ENCODE results near the gene MYL10.

MYL10 gene

GRCh38 chr7:101595766-101596537 is 33.1 kb downstream of the MYL10 start:
- DNase-seq (ENCODE audit: low read depth): no peak

- DNase-seq (ENCODE audit: low read depth): no peak
Observed at GRCh38 chr7:101595246-101595645, 33.9 kb downstream of the MYL10 start.

- no peak for DNase-seq (ENCODE audit: low read depth)
Observed at GRCh38 chr7:101594790-101595189, 34.3 kb downstream of the MYL10 start.

DNA sequence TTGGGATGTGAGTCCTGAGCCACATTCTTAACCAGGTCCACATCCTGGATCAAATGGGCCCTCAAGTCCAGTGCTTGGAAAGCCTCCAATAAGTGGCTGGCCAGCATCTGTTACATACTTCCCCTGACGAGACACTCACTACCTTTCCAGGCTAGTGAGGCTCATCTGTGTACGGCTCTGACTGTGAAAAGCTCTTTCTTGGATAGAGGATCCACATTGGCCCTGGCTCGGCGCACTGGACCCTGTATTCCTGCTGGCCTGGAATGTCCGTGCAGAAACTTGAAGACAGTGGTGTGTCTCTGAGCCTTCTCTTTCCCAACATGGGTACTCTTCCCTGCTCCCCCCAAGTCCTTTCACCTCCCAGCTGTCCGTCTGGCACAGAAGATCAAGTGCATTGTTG is 35.5 kb downstream of the MYL10 start:
- no peak for DNase-seq (ENCODE audit: low read depth)

DNA sequence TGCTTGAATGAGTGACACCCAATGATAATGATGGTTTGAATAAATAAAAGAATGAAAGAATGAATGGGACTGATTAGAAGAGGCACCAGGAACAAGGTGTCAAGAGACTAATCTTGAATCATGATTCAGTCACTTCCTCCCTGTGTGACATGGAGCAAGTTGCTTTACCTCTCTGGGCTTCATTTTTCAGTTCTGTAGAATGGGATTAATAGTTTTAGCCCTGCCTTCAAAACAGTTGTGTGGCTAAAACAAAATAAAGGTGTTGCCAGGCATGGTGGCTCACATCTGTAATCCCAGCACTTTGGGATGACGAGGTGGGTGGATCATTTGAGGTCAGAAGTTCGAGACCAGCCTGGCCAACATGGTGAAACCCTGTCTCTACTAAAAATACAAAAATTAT is 37.6 kb downstream of the MYL10 start:
- DNase-seq (ENCODE audit: low read depth): no peak

DNA sequence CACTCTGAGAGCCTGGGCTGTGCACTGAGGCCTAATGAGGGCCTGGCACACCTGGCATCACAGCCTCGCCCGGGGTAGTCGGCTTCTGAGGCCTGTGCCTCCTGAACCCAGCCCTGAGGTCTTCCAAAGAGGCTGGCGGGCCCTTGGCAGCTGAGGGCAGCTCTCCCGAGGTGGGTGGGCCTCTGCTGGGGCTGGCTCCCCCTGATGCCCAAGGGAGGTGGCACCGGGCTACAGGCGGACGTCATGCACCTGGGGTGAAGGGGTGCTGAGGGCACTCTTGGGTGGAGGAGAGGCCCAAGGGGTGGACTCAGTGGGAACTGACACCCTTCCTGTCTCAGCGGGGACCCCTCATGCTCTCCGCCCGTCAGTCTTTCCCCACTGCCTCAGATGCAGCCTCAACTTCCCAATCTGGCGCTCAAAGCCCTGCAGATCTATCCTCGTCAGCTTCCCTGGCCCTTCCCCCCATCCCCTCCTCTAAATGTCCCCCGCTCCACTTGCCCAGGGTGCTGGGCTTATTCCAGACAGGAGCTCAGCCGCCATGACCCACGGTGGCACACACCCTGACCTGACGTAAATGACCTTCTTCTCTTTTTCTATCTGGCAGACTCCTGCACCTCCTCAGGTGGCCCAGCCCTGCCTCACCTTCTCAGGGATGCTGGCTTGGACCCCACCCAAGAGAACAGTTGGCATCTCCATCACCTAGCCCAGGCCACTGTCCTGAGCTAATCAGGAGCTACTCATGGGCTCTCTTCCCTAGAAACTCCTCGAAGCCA is 38.2 kb downstream of the MYL10 start:
- DNase-seq (ENCODE audit: low read depth): no peak

DNA sequence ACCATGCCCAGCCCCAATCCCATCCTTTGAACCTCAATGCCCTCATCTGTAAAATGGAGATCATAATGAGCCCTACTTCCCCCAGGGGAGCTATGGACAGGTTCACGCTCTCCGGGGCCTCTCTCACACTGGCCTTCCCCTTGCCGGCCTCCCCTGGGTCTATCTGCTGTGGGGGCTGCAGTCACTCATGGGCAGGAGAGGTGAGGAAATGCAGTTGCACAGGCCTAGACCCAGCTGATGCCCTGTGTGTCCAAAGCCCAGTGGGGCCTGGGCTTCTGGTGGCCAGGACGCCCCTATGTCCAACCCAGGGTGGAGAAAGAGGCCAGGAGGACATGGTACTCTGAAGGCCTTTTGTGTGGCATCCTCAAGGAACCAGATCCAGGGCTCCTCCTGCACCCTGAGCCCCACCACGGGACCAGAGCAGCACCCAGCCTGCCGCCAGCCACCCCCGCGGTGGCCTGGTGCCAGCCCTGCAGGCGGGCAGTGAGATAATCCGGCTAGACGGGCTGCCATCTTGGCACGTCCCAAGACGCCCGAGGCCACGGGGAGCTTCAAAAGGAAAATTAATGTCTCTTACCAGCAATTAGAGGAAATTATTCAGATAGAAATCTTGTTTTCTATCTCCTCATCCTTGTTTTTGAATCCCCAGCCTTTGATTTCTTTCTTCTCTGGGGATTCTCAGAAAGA is 39.0 kb downstream of the MYL10 start:
- DNase-seq (ENCODE audit: low read depth): no peak

DNA sequence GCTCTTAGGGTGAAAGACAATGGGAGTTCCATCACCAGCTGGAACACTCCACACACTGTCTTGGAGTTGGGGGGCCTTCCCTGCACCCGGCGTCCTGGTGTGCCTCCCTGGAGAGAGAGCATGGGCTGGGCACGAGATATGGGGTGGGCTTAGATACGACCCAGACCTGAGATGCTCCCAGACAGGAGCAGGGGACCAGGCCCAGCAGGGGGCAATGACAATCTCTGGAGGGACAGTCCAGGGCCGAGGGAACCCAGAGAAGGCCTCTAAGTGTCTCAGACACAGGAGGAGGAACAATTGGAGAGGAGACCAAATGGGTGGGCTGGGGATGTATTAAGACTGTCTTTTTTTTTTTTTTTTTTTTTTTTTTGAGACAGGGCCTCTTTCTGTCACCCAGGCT is 40.0 kb downstream of the MYL10 start:
- DNase-seq (ENCODE audit: low read depth): no peak

DNA sequence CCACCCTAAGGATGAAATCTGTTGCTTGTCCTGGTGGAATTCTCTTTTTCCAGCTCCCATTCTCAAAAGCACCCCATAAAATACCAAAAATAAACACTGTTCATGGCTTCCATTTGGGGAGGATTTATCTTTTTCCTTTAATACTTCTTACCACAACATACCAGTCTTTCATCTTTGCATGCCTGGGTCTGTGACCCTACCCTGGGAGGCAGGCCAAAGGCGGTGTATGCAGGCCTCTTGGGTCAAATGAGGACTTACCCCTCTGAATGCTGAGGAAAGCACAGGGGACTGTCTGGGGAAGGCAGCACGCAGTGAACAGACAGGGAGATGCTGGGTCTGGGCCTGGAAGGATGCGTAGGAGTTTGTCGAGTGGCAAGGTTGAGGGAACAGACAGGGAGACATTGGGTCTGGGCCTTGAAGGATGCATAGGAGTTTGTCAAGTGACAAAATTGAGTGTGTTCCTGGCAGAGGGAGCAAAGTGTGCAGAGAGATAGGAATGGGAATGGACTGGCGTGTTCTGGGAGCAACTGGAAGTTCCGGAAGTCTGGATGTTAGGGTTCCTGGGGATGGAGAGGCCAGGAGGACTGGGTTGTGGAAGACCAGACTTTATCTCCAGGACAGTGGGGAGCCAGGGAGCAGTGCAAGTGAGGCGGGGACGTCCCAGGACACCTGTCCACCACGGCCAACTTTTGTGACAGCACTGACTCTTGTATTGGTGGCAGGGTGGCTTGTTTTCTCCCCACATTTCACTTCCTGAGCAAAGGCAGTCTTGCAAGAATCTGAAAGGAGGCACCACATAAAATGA is 40.8 kb downstream of the MYL10 start:
- DNase-seq (ENCODE audit: low read depth): no peak

GRCh38 chr7:101586906-101587677 is 42.0 kb downstream of the MYL10 start:
- no peak for DNase-seq (ENCODE audit: low read depth)

GRCh38 chr7:101586078-101586905 is 42.8 kb downstream of the MYL10 start:
- no peak for DNase-seq (ENCODE audit: low read depth)

- no peak for DNase-seq (ENCODE audit: low read depth)
Observed at GRCh38 chr7:101582971-101583370, 46.1 kb downstream of the MYL10 start.

GRCh38 chr7:101581891-101582290 is 47.2 kb downstream of the MYL10 start:
- no peak for DNase-seq (ENCODE audit: low read depth)

GRCh38 chr7:101580596-101580995 is 48.5 kb downstream of the MYL10 start:
- no peak for DNase-seq (ENCODE audit: low read depth)

GRCh38 chr7:101578552-101578951 is 50.5 kb downstream of the MYL10 start:
- no peak for DNase-seq (ENCODE audit: low read depth)

GRCh38 chr7:101576998-101577397 is 52.1 kb downstream of the MYL10 start:
- DNase-seq (ENCODE audit: low read depth): no peak

DNA sequence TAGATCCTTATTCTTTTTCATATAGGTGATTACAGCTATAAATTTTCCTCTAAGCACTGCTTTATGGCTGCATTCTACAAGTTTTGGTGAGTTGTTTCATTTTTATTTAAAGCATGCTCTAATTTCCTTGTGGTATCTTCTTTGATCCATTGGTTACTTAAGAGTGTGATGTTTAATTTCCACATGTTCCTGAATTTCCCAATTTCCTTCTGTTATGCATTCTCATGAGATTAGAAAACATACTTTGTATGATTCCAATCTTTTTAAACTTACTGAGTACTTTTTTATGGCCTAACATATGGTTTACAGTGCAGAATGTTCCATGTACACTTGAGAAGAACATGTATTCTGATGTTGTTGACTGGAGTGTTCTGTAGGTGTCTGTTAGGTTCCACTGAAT is 53.4 kb downstream of the MYL10 start:
- no peak for DNase-seq (ENCODE audit: low read depth)

GRCh38 chr7:101575168-101575567 is 53.9 kb downstream of the MYL10 start:
- DNase-seq (ENCODE audit: low read depth): no peak

- DNase-seq (ENCODE audit: low read depth): no peak
Observed at GRCh38 chr7:101572156-101572555, 56.9 kb downstream of the MYL10 start.

DNA sequence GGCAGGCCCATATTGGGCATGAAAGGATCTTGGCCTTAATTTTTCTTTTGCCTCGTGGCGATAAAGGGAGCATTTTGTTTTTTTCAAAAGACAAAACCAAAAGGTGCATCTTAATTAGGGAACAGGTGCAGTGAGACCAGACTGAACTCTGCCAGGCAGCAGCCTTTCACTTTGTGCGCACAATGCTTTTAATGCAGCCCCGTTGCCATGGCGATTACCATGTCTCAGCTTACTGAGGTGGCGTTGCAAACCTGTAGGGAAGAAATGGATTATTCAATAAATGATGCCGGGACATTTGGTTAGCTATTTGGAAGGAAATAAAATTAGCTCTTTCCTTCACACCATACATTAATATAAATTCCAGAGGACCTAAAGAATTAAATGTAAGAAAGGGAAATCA is 61.9 kb downstream of the MYL10 start:
- DNase-seq (ENCODE audit: low read depth): no peak

Measured in stimulated activated CD8-positive, alpha-beta memory T cell treated with anti-CD3 and anti-CD28 coated beads, Interleukin-7, amount 100 ng/mL, for 24 hours (primary cell).